Right cardiac atrium (tissue), 5 donors: ENCODE results near the gene DIP2C. TPM values are rescaled to one million over a fixed set of nuclear protein-coding genes. Genes with fewer than 3 reads are reported as not detected.

Experiments used
- ATAC-seq, 2 donors: fragments of 200-7000 bp; cut with Tn5 transposase; one replicate each; pipeline versions ENCODE4 v1.8.0 to v1.9.1; 2020; ENCODE audit warnings: moderate library complexity in 2 of 2, mild to moderate bottlenecking in 1 of 2
- DNase-seq, 3 donors: peaks; one replicate each; pipeline ENCODE4 v3.0.0-alpha.2; 2020
- H3K27ac ChIP-seq: one replicate; pipeline ENCODE4 v1.5.1; 2013; ENCODE audit warnings: mild to moderate bottlenecking, low read length, control low read depth, moderate library complexity
- H3K27me3 ChIP-seq: one replicate; pipeline ENCODE4 v1.6.1; 2013; ENCODE audit not compliant: control insufficient read depth, insufficient read depth
- H3K4me1 ChIP-seq: one replicate; pipeline ENCODE4 v1.6.1; 2013; ENCODE audit warnings: low read length; ENCODE audit not compliant: control insufficient read depth, insufficient read depth
- H3K4me3 ChIP-seq: one replicate; pipeline ENCODE4 v1.5.1; 2013; ENCODE audit warnings: low read length, control low read depth
- H3K9me3 ChIP-seq: one replicate; pipeline ENCODE4 v1.6.1; 2013; ENCODE audit warnings: low read length; ENCODE audit not compliant: control insufficient read depth
- WGBS: extraction: QIAGEN DNeasy Blood & Tissue Kit; methylation state at CpG from one replicate; pipeline ENCODE4 v1.1.7; 2013; 5-methylcytosine and 5-hydroxymethylcytosine counted together
- intact Hi-C, 4 donors: fragments of 100-400 bp; cut with DNase I; formaldehyde crosslinking; loops; one replicate each; pipeline versions ENCODE4 v1.11.0 to v1.14.0; 2022 to 2023
- polyA plus RNA-seq: library from polyadenylated mRNA; stranded (reverse); fragments of 200-250 nt; gene quantifications from one replicate; pipeline ENCODE4 v1.2.3, GENCODE V29; 2013
- total RNA-seq, 4 donors: library from RNA; stranded (reverse); fragmentation: NEBNext Ultra II Directional; extraction: Animal tissue kit (Norgen Biotek cat#: 25700); gene quantifications; one replicate each; pipeline ENCODE4 v1.2.1, GENCODE V29; 2021
- donor health status: healthy with polysubstance abuse.
- donor health status: DM: no; HTN: yes; CAD: no.
- donor health status: DM: no; HTN: no; CAD: no.
- donor health status: DM: no; HTN: yes; CAD: no; lungs with severe emphysema.
- donor health status: DM: yes; HTN: yes; CAD: no.

The DIP2C gene
- total and polyA plus RNA-seq, 5 donors, result 7.9 to 31.5 (median 25.5) TPM

- DNase-seq, result no peak
- H3K4me3 ChIP-seq, result no peak overlapping the region
- H3K4me1 ChIP-seq, result no peaks in the 10 kb centered on the region
- H3K27me3 ChIP-seq, result no peaks in the 10 kb centered on the region
- ATAC-seq, result no peak
- 92% methylated on average over 14 of the region's 14 CpGs for WGBS
- H3K9me3 ChIP-seq, result no peaks in the 10 kb centered on the region
- intact Hi-C loops, result no loop called here
- no peak overlapping the region for H3K27ac ChIP-seq
Observed at GRCh38 chr10:393787-394438, 295.6 kb downstream of the DIP2C start.

DNA sequence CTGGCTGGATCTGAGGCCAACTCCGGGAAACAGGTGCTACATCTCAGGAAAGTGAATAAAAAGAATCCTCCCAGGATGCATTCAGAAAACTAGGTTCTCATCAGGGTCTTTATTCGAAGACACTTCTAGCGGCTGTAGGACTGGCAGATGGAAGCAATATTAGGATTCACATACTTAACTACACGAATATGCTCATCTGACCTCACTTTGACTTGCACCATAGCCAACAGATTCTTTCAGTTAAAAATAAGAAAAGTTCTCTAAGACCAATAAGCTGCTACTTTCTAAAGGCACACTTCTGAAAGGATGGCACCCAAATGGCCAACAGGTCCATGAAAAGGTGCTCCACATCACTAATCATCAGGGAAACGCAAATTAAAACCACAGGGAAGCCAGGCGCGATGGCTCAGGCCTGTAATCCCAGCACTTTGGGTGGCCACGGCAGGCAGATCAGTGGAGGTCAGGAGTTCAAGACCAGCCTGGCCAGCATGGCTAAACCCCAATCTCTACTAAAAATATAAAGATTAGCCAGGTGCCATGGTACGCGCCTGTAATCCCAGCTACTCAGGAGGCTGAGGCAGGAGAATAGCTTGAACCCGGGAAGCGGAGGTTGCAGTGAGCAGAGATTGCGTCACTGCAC, 296.2 kb downstream of the DIP2C start:
- 94% methylated on average over 13 of the region's 13 CpGs for WGBS

GRCh38 chr10:392705-393037, 296.8 kb downstream of the DIP2C start:
- no peak for ATAC-seq
- H3K4me1 ChIP-seq, result no peaks in the 10 kb centered on the region

More for the DNA sequence above, 296.2 kb downstream of the DIP2C start:
- Histone ChIP-seq H3K4me1 (no peaks in the 10 kb centered on the region), H3K9me3 (no peaks in the 10 kb centered on the region), H3K27ac (no peak overlapping the region), H3K4me3 (no peak overlapping the region), H3K27me3 (no peaks in the 10 kb centered on the region)
- ATAC-seq (no peak), DNase-seq (no peak)
- intact Hi-C loops, result no loop called here

GRCh38 chr10:391847-392704, 297.4 kb downstream of the DIP2C start:
- H3K27me3 ChIP-seq, result no peaks in the 10 kb centered on the region
- no peak overlapping the region for H3K27ac ChIP-seq
- H3K9me3 ChIP-seq, result no peaks in the 10 kb centered on the region
- ATAC-seq (no peak), DNase-seq (no peak)
- no peak overlapping the region for H3K4me3 ChIP-seq
- 89% methylated on average over 27 of the region's 27 CpGs for WGBS
- intact Hi-C loops, result no loop called here
- no peaks in the 10 kb centered on the region for H3K4me1 ChIP-seq

More at GRCh38 chr10:392705-393037, 296.8 kb downstream of the DIP2C start:
- Histone ChIP-seq H3K27ac (no peak overlapping the region), H3K4me3 (no peak overlapping the region), H3K27me3 (no peaks in the 10 kb centered on the region), H3K9me3 (no peaks in the 10 kb centered on the region)
- intact Hi-C loops, result no loop called here
- WGBS, result 95% methylated on average over 21 of the region's 21 CpGs
- no peak for DNase-seq

DNA sequence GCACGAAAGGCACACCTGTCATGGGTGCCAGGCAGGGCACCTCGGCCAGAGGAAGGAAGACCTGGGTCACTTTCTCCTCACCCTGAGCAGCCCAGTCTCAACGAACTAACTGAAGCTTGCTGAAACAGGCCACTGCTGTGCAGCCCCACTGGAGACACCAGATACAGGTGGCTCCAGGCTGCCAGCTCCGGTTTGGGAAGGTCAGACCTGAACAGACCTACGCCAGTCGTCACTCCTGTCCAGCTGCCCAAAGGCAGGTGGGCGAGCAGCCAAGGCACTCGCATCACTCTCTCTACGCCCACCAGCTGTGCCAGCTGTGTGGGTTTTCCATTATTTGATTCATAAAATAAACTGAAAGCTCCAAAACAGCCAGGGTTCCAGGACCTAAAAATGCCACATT, 298.2 kb downstream of the DIP2C start:
- DNase-seq (no peak), ATAC-seq (no peak)
- Histone ChIP-seq H3K9me3 (no peaks in the 10 kb centered on the region), H3K27me3 (no peaks in the 10 kb centered on the region), H3K4me1 (no peaks in the 10 kb centered on the region), H3K4me3 (no peak overlapping the region), H3K27ac (no peak overlapping the region)
- intact Hi-C loops, result no loop called here
- 70% methylated on average over 9 of the region's 9 CpGs for WGBS

GRCh38 chr10:390449-391100, 298.9 kb downstream of the DIP2C start:
- 93% methylated on average over 32 of the region's 32 CpGs for WGBS

GRCh38 chr10:389836-390448, 299.5 kb downstream of the DIP2C start:
- intact Hi-C loops, result no loop called here
- Histone ChIP-seq H3K27ac (no peak overlapping the region), H3K4me1 (no peaks in the 10 kb centered on the region), H3K27me3 (no peaks in the 10 kb centered on the region), H3K9me3 (no peaks in the 10 kb centered on the region), H3K4me3 (no peak overlapping the region)
- WGBS, result 93% methylated on average over 23 of the region's 23 CpGs
- ATAC-seq (no peak), DNase-seq (no peak)

More at GRCh38 chr10:390449-391100, 298.9 kb downstream of the DIP2C start:
- Histone ChIP-seq H3K27me3 (no peaks in the 10 kb centered on the region), H3K27ac (no peak overlapping the region), H3K4me3 (no peak overlapping the region), H3K9me3 (no peaks in the 10 kb centered on the region), H3K4me1 (no peaks in the 10 kb centered on the region)
- intact Hi-C loops, result no loop called here
- ATAC-seq (no peak), DNase-seq (no peak)

DNA sequence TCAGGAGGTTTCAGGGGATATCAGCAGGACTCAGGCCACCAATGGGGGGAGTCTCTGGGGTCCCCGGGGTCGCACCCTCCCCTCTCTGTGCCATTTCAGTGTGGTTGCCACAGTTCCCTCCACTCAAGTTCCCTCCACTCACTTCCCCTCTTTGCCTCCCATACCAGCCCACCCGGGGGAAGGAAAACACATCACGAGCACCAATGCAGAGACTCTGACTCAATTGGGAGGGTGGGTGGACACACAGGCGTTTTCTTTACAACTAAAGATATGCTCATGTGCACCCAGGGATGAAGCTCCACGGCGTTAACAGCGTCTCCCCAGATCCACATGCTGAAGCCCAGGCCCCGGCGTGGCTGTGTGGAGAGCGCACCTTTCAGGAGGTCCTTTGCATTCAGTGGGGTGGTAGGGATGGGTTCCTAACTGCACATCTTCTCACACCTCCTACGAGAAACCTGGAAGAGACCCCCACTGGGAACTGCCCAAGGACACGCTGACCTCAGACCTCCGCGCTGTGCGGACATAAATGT, 300.1 kb downstream of the DIP2C start:
- no peaks in the 10 kb centered on the region for H3K27me3 ChIP-seq
- 92% methylated on average over 16 of the region's 16 CpGs for WGBS
- no peaks in the 10 kb centered on the region for H3K9me3 ChIP-seq
- DNase-seq (no peak), ATAC-seq (no peak)
- H3K4me1 ChIP-seq, result no peaks in the 10 kb centered on the region
- intact Hi-C loops, result no loop called here
- H3K27ac ChIP-seq, result no peak overlapping the region
- no peak overlapping the region for H3K4me3 ChIP-seq

GRCh38 chr10:388661-389045, 300.8 kb downstream of the DIP2C start:
- ATAC-seq (no peak), DNase-seq (no peak)
- WGBS, result 92% methylated on average over 13 of the region's 13 CpGs
- Histone ChIP-seq H3K27me3 (no peaks in the 10 kb centered on the region), H3K4me1 (no peaks in the 10 kb centered on the region), H3K27ac (no peak overlapping the region), H3K9me3 (no peaks in the 10 kb centered on the region), H3K4me3 (no peak overlapping the region)
- intact Hi-C loops, result no loop called here

GRCh38 chr10:387909-388660, 301.4 kb downstream of the DIP2C start:
- DNase-seq, result peak in 1 of 3 donors; percentile 72
- Histone ChIP-seq H3K9me3 (no peaks in the 10 kb centered on the region), H3K4me3 (no peak overlapping the region), H3K27me3 (no peaks in the 10 kb centered on the region), H3K4me1 (no peaks in the 10 kb centered on the region), H3K27ac (no peak overlapping the region)
- ATAC-seq, result no peak
- 78% methylated on average over 16 of the region's 16 CpGs for WGBS
- intact Hi-C loops, result no loop called here
